Retinal pigment epithelial cell (primary cell): ENCODE data around the gene ZNF804A.

Experiments used
- DNase-seq: peaks from one replicate; pipeline ENCODE4 v3.0.0-alpha.2; 2010; ENCODE audit warnings: low read depth
- H3K4me3 ChIP-seq: 2 replicates; pipeline ENCODE4 v1.5.1; 2011; ENCODE audit warnings: mild to moderate bottlenecking, low read length, control low read depth, moderate library complexity
- TF ChIP-seq, protein P1 (sequence below): conservative IDR thresholded peaks from 2 replicates; pipeline ENCODE4 v1.5.1; 2011; ENCODE audit warnings: low read depth, low read length, control low read depth, inconsistent platforms

Gene ZNF804A

DNA sequence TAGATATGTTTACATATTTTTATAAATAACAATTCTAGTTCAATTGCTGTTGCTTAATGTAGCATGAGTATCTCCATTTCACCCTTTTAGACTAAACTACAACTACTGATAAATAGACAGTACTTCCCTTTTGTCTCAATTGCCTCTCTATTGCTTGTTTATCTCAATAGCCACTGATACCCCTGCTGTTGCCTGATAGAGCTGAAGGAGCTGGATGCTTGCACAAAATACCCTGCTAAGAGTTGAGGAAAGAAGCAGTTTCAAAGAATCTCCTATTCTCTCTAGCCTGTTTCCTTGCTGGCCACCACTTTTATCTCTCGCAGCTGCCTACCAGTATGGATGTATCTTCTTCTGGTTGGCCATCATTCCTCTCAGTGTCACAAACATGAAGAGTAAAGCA lies 16.9 kb upstream of the ZNF804A start:
- no peak overlapping the region for H3K4me3 ChIP-seq
- TF ChIP-seq, protein P1, sequence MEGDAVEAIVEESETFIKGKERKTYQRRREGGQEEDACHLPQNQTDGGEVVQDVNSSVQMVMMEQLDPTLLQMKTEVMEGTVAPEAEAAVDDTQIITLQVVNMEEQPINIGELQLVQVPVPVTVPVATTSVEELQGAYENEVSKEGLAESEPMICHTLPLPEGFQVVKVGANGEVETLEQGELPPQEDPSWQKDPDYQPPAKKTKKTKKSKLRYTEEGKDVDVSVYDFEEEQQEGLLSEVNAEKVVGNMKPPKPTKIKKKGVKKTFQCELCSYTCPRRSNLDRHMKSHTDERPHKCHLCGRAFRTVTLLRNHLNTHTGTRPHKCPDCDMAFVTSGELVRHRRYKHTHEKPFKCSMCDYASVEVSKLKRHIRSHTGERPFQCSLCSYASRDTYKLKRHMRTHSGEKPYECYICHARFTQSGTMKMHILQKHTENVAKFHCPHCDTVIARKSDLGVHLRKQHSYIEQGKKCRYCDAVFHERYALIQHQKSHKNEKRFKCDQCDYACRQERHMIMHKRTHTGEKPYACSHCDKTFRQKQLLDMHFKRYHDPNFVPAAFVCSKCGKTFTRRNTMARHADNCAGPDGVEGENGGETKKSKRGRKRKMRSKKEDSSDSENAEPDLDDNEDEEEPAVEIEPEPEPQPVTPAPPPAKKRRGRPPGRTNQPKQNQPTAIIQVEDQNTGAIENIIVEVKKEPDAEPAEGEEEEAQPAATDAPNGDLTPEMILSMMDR: no peak
- DNase-seq: no peak

DNA sequence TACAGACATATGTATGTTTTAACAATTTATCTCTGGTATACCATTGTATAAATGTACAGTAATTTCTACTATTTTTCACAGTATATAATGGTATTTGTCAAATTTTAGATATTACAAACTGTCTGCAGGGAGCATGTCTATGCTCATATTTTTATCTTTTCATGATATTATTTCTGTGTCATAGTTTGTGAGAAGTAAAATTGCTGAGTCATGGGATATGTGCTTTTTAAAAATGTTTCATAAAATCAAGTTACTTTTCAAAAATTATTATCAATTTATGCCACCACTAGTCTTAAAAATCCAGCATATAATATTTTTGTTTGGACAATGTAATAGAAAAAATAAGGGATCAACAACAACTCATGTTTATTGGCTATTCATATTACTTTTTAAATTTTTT lies 9.1 kb upstream of the ZNF804A start:
- TF ChIP-seq, protein P1: no peak
- H3K4me3 ChIP-seq: no peak overlapping the region
- DNase-seq: no peak

DNA sequence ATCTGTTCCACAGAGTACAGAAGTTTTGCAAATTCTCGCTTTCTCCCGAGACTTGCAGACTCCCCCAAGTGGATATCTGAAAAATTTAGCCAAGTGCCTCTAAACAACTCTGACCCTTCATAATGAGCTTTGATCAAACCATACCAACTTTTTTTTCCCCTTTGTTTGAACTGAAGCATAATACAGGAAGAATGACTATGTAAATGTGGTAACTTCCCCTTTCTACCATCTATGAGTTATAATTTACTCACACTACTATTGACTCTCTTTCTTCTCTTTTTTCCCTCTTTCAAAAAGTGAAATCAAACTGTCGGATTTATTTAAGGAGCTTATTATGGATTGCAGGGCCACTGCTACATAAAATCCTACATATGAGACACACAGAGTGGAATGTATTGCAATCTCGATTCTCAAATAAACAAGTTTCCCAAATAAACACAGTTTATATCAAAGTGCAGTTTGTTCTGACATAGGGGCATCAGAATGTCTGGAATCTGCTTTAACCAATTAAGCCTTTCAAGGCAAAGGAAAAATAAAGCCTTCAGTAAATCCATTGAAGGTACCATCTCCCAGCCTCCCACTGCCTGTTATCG lies 1.4 kb upstream of the ZNF804A start:
- peak overlapping the region; percentile 70 for H3K4me3 ChIP-seq
- TF ChIP-seq, protein P1: no peak
- peak; percentile 67 for DNase-seq

DNA sequence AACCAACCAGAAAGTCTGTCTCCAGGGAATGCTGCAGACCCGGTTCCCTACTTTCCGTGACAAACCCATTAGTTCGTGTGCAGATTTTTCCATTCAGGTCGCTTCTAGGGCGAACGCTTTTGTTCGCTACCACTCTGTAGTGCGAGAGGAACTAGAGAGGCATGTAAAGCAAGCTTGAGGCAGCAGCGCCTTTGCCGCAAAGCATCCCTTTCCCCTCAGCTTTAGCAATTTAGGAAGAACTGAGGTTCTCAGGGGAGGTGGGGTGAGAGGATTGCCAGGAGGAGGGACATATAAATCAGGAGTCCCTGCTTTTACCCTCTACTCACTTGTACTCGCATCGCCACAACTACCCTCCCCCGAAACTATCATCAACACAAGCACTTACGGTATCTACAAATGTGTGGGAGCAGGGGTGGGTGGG lies 748 bp upstream of the ZNF804A start:
- peak overlapping the region; percentile 70 for H3K4me3 ChIP-seq
- TF ChIP-seq, protein P1: no peak
- DNase-seq: no peak

DNA sequence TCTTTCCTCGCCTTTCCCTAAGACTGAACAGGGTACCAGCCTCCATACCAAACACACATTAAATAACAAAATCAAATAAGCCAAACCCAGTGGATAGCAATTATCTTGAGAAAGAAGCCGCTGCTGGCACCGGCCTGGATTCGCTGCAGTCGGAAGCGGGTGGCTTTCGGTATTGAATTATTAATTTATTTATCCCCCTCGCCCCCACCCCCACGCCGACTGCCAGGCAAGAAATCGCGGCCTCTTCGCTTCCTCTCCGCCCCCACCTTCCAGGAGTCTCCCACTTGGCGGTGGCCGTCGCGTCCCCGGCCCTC lies 370 bp upstream of the ZNF804A start:
- TF ChIP-seq, protein P1: no peak
- no peak for DNase-seq
- peak overlapping the region; percentile 70 for H3K4me3 ChIP-seq

DNA sequence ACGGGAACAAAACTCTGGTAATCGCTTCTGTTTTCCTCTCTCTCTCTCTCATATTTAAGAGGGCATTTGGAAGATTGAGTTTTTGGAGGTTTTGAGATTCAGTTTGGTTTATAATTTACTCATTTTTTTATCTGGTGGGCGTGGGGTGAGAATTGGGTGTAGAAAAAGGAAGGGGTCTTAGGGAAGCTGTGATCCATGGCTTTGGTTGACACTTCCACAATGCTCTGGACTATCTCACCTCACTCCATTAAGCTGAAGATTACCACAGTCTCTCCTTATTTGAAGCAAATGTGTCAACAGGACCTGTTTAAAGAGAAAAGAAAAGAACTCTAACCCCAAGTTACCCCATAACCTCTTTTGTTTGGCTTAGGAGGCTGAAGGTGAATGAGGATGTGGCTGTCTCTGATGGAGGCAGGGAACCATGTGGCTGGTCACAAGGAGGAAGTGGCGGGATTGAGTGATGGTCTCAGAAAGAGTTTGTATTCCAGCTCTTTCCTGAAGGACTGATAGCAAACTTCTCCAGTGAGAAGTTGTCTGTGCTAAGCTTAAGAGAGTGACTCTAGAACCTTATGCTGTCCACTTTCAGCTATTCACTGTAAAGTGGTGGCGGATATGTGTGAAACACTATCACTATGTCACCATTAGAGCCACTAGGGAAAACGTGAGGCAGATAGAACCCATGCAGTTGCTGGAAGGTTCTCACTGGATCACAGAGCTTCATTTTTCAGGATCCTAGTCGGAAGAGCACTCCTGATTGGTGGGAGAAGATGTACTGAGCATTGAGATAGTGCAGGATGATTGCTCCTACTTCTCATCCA lies 934 bp downstream of the ZNF804A start:
- DNase-seq: no peak
- TF ChIP-seq, protein P1: no peak
- H3K4me3 ChIP-seq: peak overlapping the region; percentile 70

DNA sequence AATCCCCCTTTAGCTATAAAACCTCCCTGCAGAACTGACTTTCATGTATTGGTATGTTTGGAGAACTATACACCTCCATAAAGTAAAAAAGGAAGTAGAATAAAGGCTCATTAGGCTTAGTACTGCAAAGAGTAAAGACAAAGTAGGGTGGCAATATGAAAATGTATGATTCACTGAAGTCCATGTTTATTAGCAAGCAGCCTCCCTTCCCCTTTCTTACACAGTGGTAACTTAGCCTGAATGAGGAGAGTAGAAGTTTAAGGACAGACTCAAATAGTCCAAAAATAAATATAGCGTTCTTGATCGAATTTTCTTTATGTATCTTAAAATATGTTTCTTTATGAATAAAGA lies 1.5 kb downstream of the ZNF804A start:
- DNase-seq: no peak
- H3K4me3 ChIP-seq: peak overlapping the region; percentile 70
- TF ChIP-seq, protein P1: no peak
